GM21360 (cell line): Measurements from ENCODE around the gene STK11IP.

Experiments used
- ATAC-seq: cut with Tn5 transposase; IDR thresholded peaks from one replicate; pipeline ENCODE4 v1.9.1; 2021; ENCODE audit warnings: mild to moderate bottlenecking, moderate library complexity; ENCODE audit not compliant: unreplicated experiment

Gene STK11IP

GRCh38 chr2:219597552-219598307 is at the start of gene STK11IP:
Gene STK11IP, plus strand, starts transcription at chr2:219597857. Its CDS starts 263 bp downstream, at chr2:219598120.
- peak; percentile 93 for ATAC-seq

- ATAC-seq, result no peak
Observed at GRCh38 chr2:219548990-219549389, 48.7 kb upstream of the STK11IP start.

- ATAC-seq, result no peak
Observed at GRCh38 chr2:219549619-219550018, 48.0 kb upstream of the STK11IP start.

- peak; percentile 5 for ATAC-seq
Observed at GRCh38 chr2:219551441-219552381, 45.9 kb upstream of the STK11IP start.

DNA sequence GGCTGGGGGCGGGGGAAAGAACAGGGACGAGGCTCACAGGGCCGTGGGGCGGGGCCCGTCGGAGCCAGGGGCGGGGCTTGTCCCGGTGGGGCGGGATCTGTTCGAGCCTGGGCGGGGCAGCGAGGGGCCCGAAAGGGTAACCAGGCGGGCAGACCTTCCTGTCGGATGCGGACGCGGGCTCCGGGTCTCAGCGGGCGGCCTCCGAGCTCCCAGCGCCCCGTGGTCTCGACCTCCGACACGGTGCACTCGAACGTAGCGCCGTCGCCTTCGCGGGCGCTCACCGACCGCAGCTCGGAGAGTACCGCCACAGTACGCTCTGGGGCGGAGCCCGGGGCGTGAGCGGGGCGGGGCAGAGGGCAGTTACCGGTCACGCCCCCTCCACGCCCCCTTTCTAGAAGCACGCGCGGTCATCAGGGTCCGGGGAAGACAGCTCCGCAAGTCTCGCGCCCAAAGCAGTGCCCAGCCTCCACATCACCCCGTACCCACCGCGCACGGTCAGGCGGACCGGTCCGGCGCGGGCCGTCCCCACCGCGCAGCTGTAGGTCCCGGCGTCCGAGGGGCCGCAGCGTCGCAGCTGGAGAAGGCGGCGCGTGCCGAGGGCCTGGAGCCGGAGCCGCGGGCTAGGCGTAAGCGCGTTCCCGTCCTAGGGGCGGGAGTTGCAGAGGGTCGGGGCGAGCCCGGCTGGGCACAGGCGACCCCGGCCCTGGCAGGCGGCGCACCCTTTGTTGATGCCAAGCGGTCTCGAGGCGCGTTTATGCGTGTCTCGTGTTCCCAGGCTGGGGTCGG is 45.1 kb upstream of the STK11IP start:
- ATAC-seq, result peak; percentile 95

GRCh38 chr2:219553168-219553417 is 44.6 kb upstream of the STK11IP start:
- no peak for ATAC-seq

DNA sequence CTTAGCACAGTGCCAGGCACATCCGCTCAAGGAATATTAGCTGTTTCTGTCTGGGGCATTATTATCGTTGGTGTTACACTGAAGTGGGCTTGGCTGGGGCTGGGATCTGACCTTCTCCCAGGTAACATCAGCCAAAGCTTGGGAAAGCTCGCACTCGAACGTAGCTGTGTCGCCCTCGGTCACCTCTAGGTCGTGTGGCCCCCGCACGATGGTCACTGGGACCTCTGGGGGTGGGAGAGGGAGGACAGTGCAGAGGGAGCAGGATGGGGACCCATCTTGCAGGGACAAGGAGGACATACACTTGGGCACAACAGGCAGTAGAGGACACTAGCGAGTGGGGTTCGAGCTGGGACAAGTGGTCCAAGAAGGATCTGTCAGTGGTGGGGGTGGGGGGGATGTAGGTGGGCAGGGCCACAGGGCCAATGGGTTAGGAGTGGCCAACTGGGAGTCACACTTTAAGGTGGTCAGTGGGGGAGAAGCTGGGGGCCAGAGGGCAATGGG is 44.1 kb upstream of the STK11IP start:
- no peak for ATAC-seq

DNA sequence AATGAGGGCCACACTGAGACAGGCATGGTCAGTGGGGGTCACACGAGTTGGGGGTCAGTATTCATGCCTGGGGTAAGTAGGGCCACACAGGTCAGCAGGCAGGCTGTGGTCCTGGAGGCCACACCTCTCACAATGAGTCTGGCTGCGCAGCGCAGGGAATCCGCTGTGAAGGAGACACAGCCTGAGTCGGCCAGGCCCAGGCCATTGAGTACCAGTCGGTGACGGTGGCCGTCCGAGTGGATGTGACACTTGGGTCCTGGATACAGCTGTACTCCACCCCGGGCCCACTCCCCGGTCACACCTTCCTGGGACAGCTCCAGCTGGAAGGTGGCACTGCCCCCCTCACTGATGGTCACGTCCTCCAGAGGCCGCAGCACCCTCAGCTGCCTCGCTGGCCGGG is 43.3 kb upstream of the STK11IP start:
- ATAC-seq, result no peak

- ATAC-seq, result no peak
Observed at GRCh38 chr2:219555956-219556355, 41.7 kb upstream of the STK11IP start.

DNA sequence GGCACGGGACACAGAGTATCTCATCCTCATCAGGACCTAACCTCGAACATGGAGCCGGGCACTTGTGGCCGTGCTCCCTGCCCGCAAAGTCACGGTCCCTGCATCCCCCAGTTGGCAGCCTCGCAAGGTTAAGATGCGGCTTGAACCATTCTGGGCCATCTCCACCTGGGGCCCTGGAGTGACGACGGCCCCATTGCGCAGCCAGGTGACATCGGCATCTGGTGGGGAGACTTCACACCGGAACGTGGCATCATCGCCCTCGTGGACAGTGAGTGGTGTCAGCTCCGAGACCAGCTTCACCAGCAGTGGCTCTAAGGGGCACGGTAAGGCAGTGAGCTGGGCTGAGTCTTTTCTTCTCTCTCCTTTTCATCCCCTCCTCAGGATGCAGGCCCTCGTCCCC is 41.2 kb upstream of the STK11IP start:
- no peak for ATAC-seq

DNA sequence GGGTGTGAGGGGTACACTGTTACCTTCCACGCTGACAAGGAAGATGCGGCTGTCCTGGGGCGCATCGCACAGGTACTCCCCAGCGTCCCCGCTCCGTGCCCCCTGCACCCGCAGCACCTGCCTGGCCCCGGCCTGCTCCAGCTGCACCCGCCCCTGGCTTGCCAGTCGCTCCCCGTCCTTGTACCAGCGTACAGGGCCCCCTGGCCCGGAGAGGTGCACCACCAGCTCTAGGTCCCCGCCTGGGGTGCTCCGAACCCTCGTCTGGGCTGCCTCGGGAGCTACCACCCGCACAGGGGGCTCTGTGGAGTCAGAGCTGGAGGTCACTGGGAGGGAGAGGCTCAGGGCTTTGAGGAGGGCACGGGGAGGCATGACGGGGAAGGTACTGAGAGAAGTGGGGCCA is 40.3 kb upstream of the STK11IP start:
- no peak for ATAC-seq

DNA sequence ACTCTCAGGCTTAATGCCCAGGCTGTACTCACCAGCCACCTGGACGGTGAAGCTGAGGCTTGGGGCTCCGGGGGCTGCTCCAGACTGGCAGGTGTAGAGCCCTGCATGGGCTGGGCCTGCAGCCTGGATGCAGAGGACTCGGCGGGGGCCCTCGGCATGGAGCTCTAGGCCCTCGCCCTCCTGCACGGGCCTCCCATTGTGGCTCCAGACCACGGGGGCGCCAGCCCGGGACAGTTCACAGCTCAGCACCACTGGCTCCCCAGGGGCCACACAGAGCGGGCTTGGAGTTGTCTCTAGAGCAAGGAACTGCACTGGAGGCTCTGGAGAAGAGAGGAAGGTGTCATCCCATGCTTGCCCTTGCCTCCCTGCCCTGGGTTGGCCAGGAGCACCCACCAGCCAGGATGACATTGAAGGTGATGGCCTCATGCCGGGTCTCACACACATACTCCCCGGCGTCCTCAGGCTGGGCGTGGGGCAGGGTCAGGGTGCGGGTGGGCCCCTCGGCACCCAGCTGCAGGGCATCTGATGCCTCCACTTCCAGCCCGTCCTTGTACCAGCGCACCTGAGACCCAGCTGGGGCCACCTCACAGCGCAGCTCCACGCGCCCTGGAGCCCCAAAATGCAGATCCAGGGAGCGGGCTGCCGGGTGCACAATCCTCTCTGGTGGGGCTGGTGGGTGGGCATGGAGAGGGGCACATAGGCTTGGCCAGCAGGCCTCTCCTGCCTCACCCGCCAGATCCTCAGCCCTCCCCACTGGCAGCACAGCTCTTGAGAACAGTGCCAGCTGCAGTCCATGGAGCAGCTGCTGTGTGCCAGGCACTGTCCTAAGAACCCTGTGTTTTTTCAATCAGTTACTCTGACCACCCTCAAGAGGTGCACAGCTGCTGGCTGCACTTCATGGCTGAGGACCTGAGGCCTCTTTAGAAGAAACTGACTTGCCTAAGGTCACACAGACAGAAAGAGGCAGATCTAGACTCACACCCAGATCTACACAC is 39.6 kb upstream of the STK11IP start:
- ATAC-seq, result no peak

DNA sequence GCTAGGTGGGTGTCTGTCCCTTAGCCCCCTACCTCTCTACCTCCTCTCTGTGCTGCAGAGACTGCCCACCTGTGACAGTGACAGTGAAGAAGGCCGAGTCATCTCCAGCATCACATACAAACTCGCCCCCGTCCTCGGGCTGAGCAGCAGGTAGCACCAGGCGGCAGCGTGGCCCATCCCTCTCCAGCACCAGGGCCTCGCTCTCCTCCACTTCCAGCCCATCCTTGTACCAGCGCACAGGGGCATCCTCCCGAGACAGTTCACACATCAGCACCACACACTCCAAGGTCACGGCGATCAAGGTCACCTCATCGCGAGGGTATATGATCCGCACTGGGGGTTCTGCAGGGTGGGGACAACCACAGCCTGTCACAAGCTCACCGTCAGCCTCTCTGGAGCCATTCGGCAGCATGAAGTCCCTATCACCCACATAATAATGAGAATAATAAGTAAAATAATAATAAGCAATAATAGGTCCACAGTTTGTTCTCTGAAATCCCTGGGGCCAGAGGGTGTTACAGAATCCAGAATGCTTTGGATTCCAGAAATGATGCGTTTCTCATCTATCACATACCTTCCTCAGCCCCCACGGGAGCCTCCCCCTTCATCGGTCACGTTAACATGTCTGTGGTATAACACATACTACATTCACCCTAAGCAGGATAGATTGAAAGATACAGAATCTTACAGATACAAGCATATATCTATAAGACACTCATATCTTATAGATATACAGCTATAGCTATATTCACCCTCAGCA is 38.3 kb upstream of the STK11IP start:
- ATAC-seq, result no peak

- ATAC-seq, result no peak
Observed at GRCh38 chr2:219560037-219560892, 37.4 kb upstream of the STK11IP start.

DNA sequence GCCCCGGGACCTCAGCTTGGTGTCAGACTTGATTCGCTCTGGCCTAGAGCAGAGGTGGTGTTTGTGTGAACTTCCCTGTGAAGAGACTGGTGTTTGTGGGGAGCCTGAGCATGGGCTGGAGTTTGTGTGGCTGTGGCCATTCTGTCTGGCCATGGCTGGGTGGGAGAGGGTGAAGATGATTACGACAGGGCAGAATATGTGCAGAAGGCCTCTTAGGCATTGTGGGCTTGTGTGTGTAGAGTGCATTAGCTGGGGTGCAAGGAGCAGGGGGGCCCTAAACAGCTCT is 36.8 kb upstream of the STK11IP start:
- ATAC-seq, result no peak

- ATAC-seq, result no peak
Observed at GRCh38 chr2:219561179-219562048, 36.2 kb upstream of the STK11IP start.
